ENCODE data around the gene DCAF16.

The DCAF16 gene

GRCh38 chr4:17823871-17824669, 13.5 kb upstream of the DCAF16 start:
- H3K27me3 ChIP-seq (replicated peaks; ENCODE audit: control insufficient read depth, insufficient read depth, low read length), result no peaks in the 10 kb centered on the region
- peaks cover 2% of the 10 kb centered on the region for H3K36me3 ChIP-seq (ENCODE audit: control insufficient read depth, insufficient read depth, low read length)
- H3K4me3 ChIP-seq (replicated peaks; ENCODE audit: low read depth, low read length), result no peak overlapping the region; the same call in 1 of the 2 replicates
- no peak for TF ChIP-seq CTCF (IDR thresholded peaks at IDR 0.05; ENCODE audit: insufficient read depth, low read length, poor library complexity, severe bottlenecking)
- no peak for DNase-seq (ENCODE audit: extremely low read depth, insufficient read length)

- peak; percentile 49 for TF ChIP-seq CTCF (IDR thresholded peaks at IDR 0.05; ENCODE audit: insufficient read depth, low read length, poor library complexity, severe bottlenecking)
- peak; percentile 30 for DNase-seq (ENCODE audit: extremely low read depth, insufficient read length)
- H3K27me3 ChIP-seq (replicated peaks; ENCODE audit: control insufficient read depth, insufficient read depth, low read length), result no peaks in the 10 kb centered on the region
- H3K36me3 ChIP-seq (ENCODE audit: control insufficient read depth, insufficient read depth, low read length), result no peaks in the 10 kb centered on the region; the same call in 1 of the 2 replicates
- H3K4me3 ChIP-seq (replicated peaks; ENCODE audit: low read depth, low read length), result no peak overlapping the region
Measured at GRCh38 chr4:17817027-17817426, 6.5 kb upstream of the DCAF16 start.

- H3K27me3 ChIP-seq (replicated peaks; ENCODE audit: control insufficient read depth, insufficient read depth, low read length), result no peaks in the 10 kb centered on the region
- TF ChIP-seq CTCF (IDR thresholded peaks at IDR 0.05; ENCODE audit: insufficient read depth, low read length, poor library complexity, severe bottlenecking), result no peak
- no peaks in the 10 kb centered on the region; the same call in 1 of the 2 replicates for H3K36me3 ChIP-seq (ENCODE audit: control insufficient read depth, insufficient read depth, low read length)
- no peak overlapping the region for H3K4me3 ChIP-seq (replicated peaks; ENCODE audit: low read depth, low read length)
- DNase-seq (ENCODE audit: extremely low read depth, insufficient read length), result no peak
Measured at GRCh38 chr4:17816142-17816541, 5.6 kb upstream of the DCAF16 start.

- Histone ChIP-seq H3K36me3 (ENCODE audit: control insufficient read depth, insufficient read depth, low read length) (no peaks in the 10 kb centered on the region; the same call in 1 of the 2 replicates), H3K4me3 (replicated peaks; ENCODE audit: low read depth, low read length) (peak overlapping the region; percentile 25), H3K27me3 (replicated peaks; ENCODE audit: control insufficient read depth, insufficient read depth, low read length) (no peaks in the 10 kb centered on the region)
- no peak for DNase-seq (ENCODE audit: extremely low read depth, insufficient read length)
- no peak for TF ChIP-seq CTCF (IDR thresholded peaks at IDR 0.05; ENCODE audit: insufficient read depth, low read length, poor library complexity, severe bottlenecking)
Measured at GRCh38 chr4:17814140-17814539, 3.6 kb upstream of the DCAF16 start.

- Histone ChIP-seq H3K27me3 (replicated peaks; ENCODE audit: control insufficient read depth, insufficient read depth, low read length) (no peaks in the 10 kb centered on the region), H3K4me3 (replicated peaks; ENCODE audit: low read depth, low read length) (peak overlapping the region; percentile 77), H3K36me3 (ENCODE audit: control insufficient read depth, insufficient read depth, low read length) (no peaks in the 10 kb centered on the region; the same call in 1 of the 2 replicates)
- no peak for TF ChIP-seq CTCF (IDR thresholded peaks at IDR 0.05; ENCODE audit: insufficient read depth, low read length, poor library complexity, severe bottlenecking)
- DNase-seq (ENCODE audit: extremely low read depth, insufficient read length), result no peak
Measured at GRCh38 chr4:17812801-17813200, 2.2 kb upstream of the DCAF16 start.
